Retinal pigment epithelial cell (primary cell): ENCODE data around the gene SLC39A7.

Experiments used
- DNase-seq: peaks from one replicate; pipeline ENCODE4 v3.0.0-alpha.2; 2010; ENCODE audit warnings: low read depth
- H3K4me3 ChIP-seq: 2 replicates; pipeline ENCODE4 v1.5.1; 2011; ENCODE audit warnings: mild to moderate bottlenecking, low read length, control low read depth, moderate library complexity
- CTCF ChIP-seq: conservative IDR thresholded peaks from 2 replicates; pipeline ENCODE4 v1.5.1; 2011; ENCODE audit warnings: low read depth, low read length, control low read depth, inconsistent platforms

The SLC39A7 gene

GRCh38 chr6:33202799-33203198, 2.1 kb downstream of the SLC39A7 start:
- H3K4me3 ChIP-seq: no peak overlapping the region
- no peak for TF ChIP-seq CTCF
- DNase-seq: no peak

GRCh38 chr6:33203443-33204164, 2.9 kb downstream of the SLC39A7 start:
- DNase-seq: no peak
- TF ChIP-seq CTCF: no peak
- H3K4me3 ChIP-seq: no peak overlapping the region

GRCh38 chr6:33204165-33204414, 3.4 kb downstream of the SLC39A7 start:
- H3K4me3 ChIP-seq: peak overlapping the region; percentile 23
- no peak for TF ChIP-seq CTCF
- no peak for DNase-seq

GRCh38 chr6:33204415-33205190, 3.9 kb downstream of the SLC39A7 start, which contains the start of gene HSD17B8:
Gene HSD17B8 (plus strand): TSS chr6:33204655. CDS start chr6:33204669, 14 bp downstream.
- no peak for TF ChIP-seq CTCF
- H3K4me3 ChIP-seq: peak within 1 kb of the TSS; percentile 80
- peak; percentile 63 for DNase-seq

- DNase-seq: peak; percentile 62
- TF ChIP-seq CTCF: no peak
- H3K4me3 ChIP-seq: peak overlapping the region; percentile 80
Observed at GRCh38 chr6:33205191-33206026, 4.7 kb downstream of the SLC39A7 start.

GRCh38 chr6:33206027-33206863, 5.6 kb downstream of the SLC39A7 start:
- no peak for DNase-seq
- H3K4me3 ChIP-seq: no peak overlapping the region
- no peak for TF ChIP-seq CTCF
